IMR-90 (cell line): ENCODE measurements around the gene PLEKHH2. TPM values are rescaled to one million over a fixed set of nuclear protein-coding genes. Genes with fewer than 3 reads are reported as not detected.

Source experiments
- ATAC-seq: fragments of 200-7000 bp; cut with Tn5 transposase; 2 replicates; pipeline ENCODE4 v1.9.1; 2020; ENCODE audit warnings: low read depth, mild to moderate bottlenecking, moderate library complexity
- BruUV-seq: library from RNA; stranded (reverse); fragments of 400-500 nt; replicated peaks from 2 replicates; lab custom pipeline; 2021; lab: Mats Ljungman, UMichigan
- CTCF ChIA-PET: fragments of 300-600 bp; formaldehyde crosslinking; extraction: SDS; loops from one replicate; lab custom pipeline; 2021; ENCODE audit warnings: antibody characterized with exemption; lab: Yijun Ruan, JAX
- POLR2A ChIA-PET: fragments of 300-600 bp; sonication (Branson Sonifier 250); formaldehyde crosslinking; loops from one replicate; lab custom pipeline; 2022; ENCODE audit warnings: antibody characterized with exemption; ENCODE audit not compliant: unreplicated experiment; lab: Charles Lee
- DNase-seq: peaks from one replicate; pipeline ENCODE4 v3.0.0; 2013
- H2AFZ ChIP-seq: replicated peaks from 2 replicates; pipeline ENCODE3; 2013; ENCODE audit warnings: low read length, mild to moderate bottlenecking; ENCODE audit not compliant: poor library complexity
- H2AK5ac ChIP-seq: 2 replicates; pipeline ENCODE4 v1.6.1; 2013; ENCODE audit warnings: low read depth, low read length, inconsistent platforms
- H2AK9ac ChIP-seq: replicated peaks from 2 replicates; pipeline ENCODE3; 2013; ENCODE audit warnings: mild to moderate bottlenecking, low read depth, low read length, moderate library complexity; ENCODE audit not compliant: poor library complexity
- H2BK120ac ChIP-seq: 2 replicates; pipeline ENCODE4 v1.6.1; 2013; ENCODE audit warnings: low read depth, low read length, inconsistent platforms
- H2BK15ac ChIP-seq: 3 replicates; pipeline ENCODE4 v1.6.1; 2013; ENCODE audit warnings: low read depth, low read length, inconsistent platforms
- H2BK20ac ChIP-seq: 2 replicates; pipeline ENCODE4 v1.6.1; 2013; ENCODE audit warnings: low read depth, mild to moderate bottlenecking, inconsistent platforms, low read length, moderate library complexity
- H2BK5ac ChIP-seq: 2 replicates; pipeline ENCODE4 v1.6.1; 2013; ENCODE audit warnings: mild to moderate bottlenecking, low read depth, low read length, inconsistent platforms; ENCODE audit not compliant: poor library complexity, severe bottlenecking
- H3K14ac ChIP-seq: replicated peaks from 2 replicates; pipeline ENCODE4 v1.6.1; 2013; ENCODE audit warnings: low read depth, low read length, inconsistent platforms
- H3K18ac ChIP-seq: 2 replicates; pipeline ENCODE4 v1.6.1; 2013; ENCODE audit warnings: low read depth, low read length, control low read depth
- H3K23ac ChIP-seq: 2 replicates; pipeline ENCODE4 v1.6.1; 2013; ENCODE audit warnings: low read depth, low read length, inconsistent platforms
- H3K27ac ChIP-seq: 2 replicates; pipeline ENCODE4 v1.5.1; 2013; ENCODE audit warnings: mild to moderate bottlenecking, control low read depth, low read length; ENCODE audit not compliant: insufficient read depth
- H3K27me3 ChIP-seq: 2 replicates; pipeline ENCODE4 v1.6.1; 2013; ENCODE audit warnings: low read length; ENCODE audit not compliant: control insufficient read depth, insufficient read depth
- H3K36me3 ChIP-seq: 2 replicates; pipeline ENCODE4 v1.6.1; 2013; ENCODE audit warnings: low read length, mixed read lengths; ENCODE audit not compliant: control insufficient read depth, insufficient read depth
- H3K4ac ChIP-seq: 2 replicates; pipeline ENCODE4 v1.6.1; 2013; ENCODE audit warnings: low read depth, low read length, inconsistent platforms
- H3K4me1 ChIP-seq: 2 replicates; pipeline ENCODE4 v1.6.1; 2013; ENCODE audit warnings: low read length, mixed read lengths; ENCODE audit not compliant: control insufficient read depth, insufficient read depth
- H3K4me2 ChIP-seq: 2 replicates; pipeline ENCODE4 v1.6.1; 2013; ENCODE audit warnings: low read depth, mild to moderate bottlenecking, control low read depth, low read length, moderate library complexity
- H3K4me3 ChIP-seq: 2 replicates; pipeline ENCODE4 v1.5.1; 2013; ENCODE audit warnings: low read depth, mild to moderate bottlenecking, control low read depth, low read length, moderate library complexity; ENCODE audit not compliant: insufficient read depth
- H3K56ac ChIP-seq: 2 replicates; pipeline ENCODE4 v1.6.1; 2013; ENCODE audit warnings: low read length, inconsistent platforms; ENCODE audit not compliant: insufficient read depth; ENCODE audit errors: extremely low read depth
- H3K79me1 ChIP-seq, 2 experiments: 2 replicates each; pipeline ENCODE4 v1.6.1; 2013; ENCODE audit warnings: low read length in 2 of 2, inconsistent platforms in 1 of 2, low read depth in 1 of 2
- H3K9ac ChIP-seq: 2 replicates; pipeline ENCODE4 v1.6.1; 2013; ENCODE audit warnings: low read depth, low read length, control low read depth
- H3K9me1 ChIP-seq: 2 replicates; pipeline ENCODE4 v1.6.1; 2013; ENCODE audit warnings: low read length, inconsistent platforms; ENCODE audit not compliant: insufficient read depth
- H3K9me3 ChIP-seq: 2 replicates; pipeline ENCODE4 v1.6.1; 2013; ENCODE audit warnings: low read length; ENCODE audit not compliant: control insufficient read depth, insufficient read depth
- H4K20me1 ChIP-seq: 2 replicates; pipeline ENCODE4 v1.6.1; 2013; ENCODE audit warnings: low read length, inconsistent platforms; ENCODE audit not compliant: insufficient read depth
- H4K5ac ChIP-seq: 2 replicates; pipeline ENCODE4 v1.6.1; 2013; ENCODE audit warnings: mild to moderate bottlenecking, low read depth, low read length, control low read depth
- H4K8ac ChIP-seq, 2 experiments: 2 replicates each; pipeline ENCODE4 v1.6.1; 2013; ENCODE audit warnings: low read depth in 2 of 2, low read length in 2 of 2, control low read depth in 1 of 2, inconsistent platforms in 1 of 2
- H4K91ac ChIP-seq: 2 replicates; pipeline ENCODE4 v1.6.1; 2013; ENCODE audit warnings: low read depth, low read length, inconsistent platforms; ENCODE audit not compliant: insufficient read depth
- BHLHE40 ChIP-seq: fragments of 150-350 bp; IDR thresholded peaks from 2 replicates; pipeline ENCODE4 v1.6.1; 2016; ENCODE audit warnings: mild to moderate bottlenecking, low read depth, low read length
- CEBPB ChIP-seq: IDR thresholded peaks from 2 replicates; pipeline ENCODE4 v1.6.1; 2012; ENCODE audit warnings: low read depth, low read length, improper control_type of control experiment
- CHD1 ChIP-seq: IDR thresholded peaks from 2 replicates; pipeline ENCODE4 v1.6.1; 2012; ENCODE audit warnings: low read depth, low read length, improper control_type of control experiment
- FOS ChIP-seq: fragments of 150-350 bp; IDR thresholded peaks from 2 replicates; pipeline ENCODE4 v1.6.1; 2016; ENCODE audit warnings: low read depth, low read length
- MXI1 ChIP-seq: IDR thresholded peaks from 2 replicates; pipeline ENCODE4 v1.6.1; 2012; ENCODE audit warnings: low read depth, mild to moderate bottlenecking, low read length, moderate library complexity, borderline replicate concordance
- NFE2L2 ChIP-seq: fragments of 150-350 bp; IDR thresholded peaks from 2 replicates; pipeline ENCODE4 v1.6.1; 2016; ENCODE audit warnings: low read depth, mild to moderate bottlenecking, low read length
- POLR2A ChIP-seq: IDR thresholded peaks from 2 replicates; pipeline ENCODE4 v1.6.1; 2012; ENCODE audit warnings: mild to moderate bottlenecking, low read depth, low read length
- RAD21 ChIP-seq: IDR thresholded peaks from 2 replicates; pipeline ENCODE4 v1.6.1; 2012; ENCODE audit warnings: low read length, improper control_type of control experiment
- RFX5 ChIP-seq: IDR thresholded peaks from 2 replicates; pipeline ENCODE4 v1.8.0; 2012; ENCODE audit warnings: low read depth, mild to moderate bottlenecking, low read length, moderate library complexity
- SMC3 ChIP-seq: fragments of 150-350 bp; IDR thresholded peaks from 2 replicates; pipeline ENCODE4 v1.6.1; 2016; ENCODE audit warnings: low read depth, mild to moderate bottlenecking, antibody characterized with exemption, low read length, moderate library complexity
- USF2 ChIP-seq: fragments of 150-350 bp; IDR thresholded peaks from 2 replicates; pipeline ENCODE4 v1.6.1; 2017; ENCODE audit warnings: mild to moderate bottlenecking, antibody characterized with exemption, low read length, low read depth
- WGBS, 2 experiments: methylation state at CpG; one replicate each; pipeline versions ENCODE4 v1.1.5 to v1.1.7; 2013; ENCODE audit warnings: missing lambda C conversion rate in 2 of 2; ENCODE audit not compliant: insufficient read length in 1 of 2; ENCODE audit errors: extremely low coverage in 2 of 2; 5-methylcytosine and 5-hydroxymethylcytosine counted together
- dilution Hi-C: fragments of 300-500 bp; cut with HindIII; formaldehyde crosslinking; loops from one replicate; pipeline ENCODE4 v1.14.3; 2018; ENCODE audit warnings: low sequenced_read_pairs; ENCODE audit not compliant: unreplicated experiment
- in situ Hi-C: fragments of 300-500 bp; cut with MboI; formaldehyde crosslinking; loops from 3 replicates; pipeline ENCODE4 v1.14.3; 2019; ENCODE audit warnings: low sequenced_read_pairs, inconsistent platforms, mixed read lengths
- intact Hi-C: fragments of 100-400 bp; cut with micrococcal nuclease; formaldehyde crosslinking; loops from 2 replicates; pipeline ENCODE4 v1.10.0; 2022
- polyA plus RNA-seq, 3 experiments: library from polyadenylated mRNA; depleted of rRNA; stranded (reverse); fragments of >200 nt; gene quantifications; 2 replicates each; pipeline ENCODE4 v1.2.3, GENCODE V29; 2012; ENCODE audit warnings: low replicate concordance in 1 of 3
- total RNA-seq: library from RNA; depleted of rRNA; stranded (reverse); fragments of >200 nt; gene quantifications from 2 replicates; pipeline ENCODE4 v1.2.3, GENCODE V29; 2012
- TF ChIP-seq, protein P1 (sequence below): conservative IDR thresholded peaks from 2 replicates; pipeline ENCODE4 v1.5.1; 2012; ENCODE audit warnings: mild to moderate bottlenecking, low read depth, low read length, improper control_type of control experiment
- TF ChIP-seq, protein P2 (sequence below): fragments of 150-350 bp; IDR thresholded peaks from 2 replicates; pipeline ENCODE4 v1.6.1; 2016; ENCODE audit warnings: low read depth, mild to moderate bottlenecking, low read length, moderate library complexity, borderline replicate concordance

The PLEKHH2 gene
- total and polyA plus RNA-seq, 2 of the 4 experiments (the other 2 are of a cell fraction), result 2.0 to 3.3 TPM

DNA sequence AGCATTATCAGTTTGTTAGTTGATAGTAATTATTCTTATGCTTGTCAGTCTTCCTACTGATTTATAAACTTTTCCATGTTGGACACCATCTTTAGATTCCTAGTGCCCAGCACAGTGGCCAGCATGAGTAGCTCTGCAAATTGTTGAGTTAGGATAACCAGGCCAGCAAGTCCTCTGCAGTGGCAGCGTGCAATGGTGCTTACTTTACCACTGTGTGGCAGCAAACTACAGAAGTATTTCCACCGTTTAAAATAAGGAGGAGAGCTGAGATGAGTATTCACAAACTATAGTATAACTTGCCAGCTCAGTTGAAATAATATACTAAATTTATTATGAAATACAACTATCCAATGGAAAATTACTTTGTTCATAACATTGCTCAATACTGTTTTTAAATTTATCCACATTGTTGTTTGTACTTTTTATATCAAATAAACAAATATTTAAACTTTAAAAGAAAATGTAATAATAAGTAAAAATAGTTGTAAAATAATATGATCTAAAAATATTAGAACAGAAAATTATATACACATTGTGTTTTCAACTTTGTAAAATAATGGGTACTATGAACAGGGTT, 31.9 kb upstream of the PLEKHH2 start:
- no peaks in the 10 kb centered on the region for H3K27me3 ChIP-seq
- in situ Hi-C loops, result no loop called here
- H2BK20ac ChIP-seq, result no peak overlapping the region
- no peak overlapping the region for H4K5ac ChIP-seq
- ATAC-seq, result peak; percentile 94
- H4K8ac ChIP-seq, result no peak overlapping the region
- H3K36me3 ChIP-seq, result no peaks in the 10 kb centered on the region
- no peak overlapping the region for H3K27ac ChIP-seq
- H3K18ac ChIP-seq, result no peak overlapping the region
- H3K4me3 ChIP-seq, result no peak overlapping the region
- H3K9ac ChIP-seq, result no peak overlapping the region
- no TSS peak for BruUV-seq
- no peaks in the 10 kb centered on the region for H4K20me1 ChIP-seq
- H2AK9ac ChIP-seq, result no peak overlapping the region
- H3K79me1 ChIP-seq, result no peaks in the 10 kb centered on the region
- no peak overlapping the region for H2BK120ac ChIP-seq
- H2AFZ ChIP-seq, result no peak overlapping the region
- no peak overlapping the region for H2BK5ac ChIP-seq
- CTCF ChIA-PET, result interaction anchor here (0.6 to 1.6 kb wide), 5 partner anchors 9 to 378 kb away, joined by 3 to 9 read pairs (median 4); partner anchors contain the start of gene THADA
- POLR2A ChIA-PET, result interaction anchor here (1.7 kb wide), 1 partner anchor 9 kb away, joined by 8 read pairs; the partner anchor contains the start of gene THADA
- no peak overlapping the region for H3K4me2 ChIP-seq
- no peak overlapping the region for H3K4ac ChIP-seq
- H3K9me3 ChIP-seq, result no peaks in the 10 kb centered on the region
- H3K23ac ChIP-seq, result no peak overlapping the region
- H3K14ac ChIP-seq, result no peak overlapping the region
- no peaks in the 10 kb centered on the region for H3K4me1 ChIP-seq
- H2BK15ac ChIP-seq, result no peak overlapping the region
- H3K56ac ChIP-seq, result no peak overlapping the region
- TF ChIP-seq FOS, result no peak
- TF ChIP-seq CEBPB, result 0 out of 2 replicates have a peak, but pooled peaks have one; percentile 6
- peak; percentile 50 for TF ChIP-seq RAD21
- TF ChIP-seq POLR2A, result no peak
- peak; percentile 27; the same call in 1 of the 2 replicates for TF ChIP-seq SMC3
- no peak for TF ChIP-seq NFE2L2
- no peak for TF ChIP-seq RFX5
- no peak for TF ChIP-seq CHD1
- TF ChIP-seq, protein P1, sequence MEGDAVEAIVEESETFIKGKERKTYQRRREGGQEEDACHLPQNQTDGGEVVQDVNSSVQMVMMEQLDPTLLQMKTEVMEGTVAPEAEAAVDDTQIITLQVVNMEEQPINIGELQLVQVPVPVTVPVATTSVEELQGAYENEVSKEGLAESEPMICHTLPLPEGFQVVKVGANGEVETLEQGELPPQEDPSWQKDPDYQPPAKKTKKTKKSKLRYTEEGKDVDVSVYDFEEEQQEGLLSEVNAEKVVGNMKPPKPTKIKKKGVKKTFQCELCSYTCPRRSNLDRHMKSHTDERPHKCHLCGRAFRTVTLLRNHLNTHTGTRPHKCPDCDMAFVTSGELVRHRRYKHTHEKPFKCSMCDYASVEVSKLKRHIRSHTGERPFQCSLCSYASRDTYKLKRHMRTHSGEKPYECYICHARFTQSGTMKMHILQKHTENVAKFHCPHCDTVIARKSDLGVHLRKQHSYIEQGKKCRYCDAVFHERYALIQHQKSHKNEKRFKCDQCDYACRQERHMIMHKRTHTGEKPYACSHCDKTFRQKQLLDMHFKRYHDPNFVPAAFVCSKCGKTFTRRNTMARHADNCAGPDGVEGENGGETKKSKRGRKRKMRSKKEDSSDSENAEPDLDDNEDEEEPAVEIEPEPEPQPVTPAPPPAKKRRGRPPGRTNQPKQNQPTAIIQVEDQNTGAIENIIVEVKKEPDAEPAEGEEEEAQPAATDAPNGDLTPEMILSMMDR, result peak; percentile 61
- TF ChIP-seq MXI1, result no peak
- no peak for TF ChIP-seq BHLHE40
- TF ChIP-seq, protein P2, sequence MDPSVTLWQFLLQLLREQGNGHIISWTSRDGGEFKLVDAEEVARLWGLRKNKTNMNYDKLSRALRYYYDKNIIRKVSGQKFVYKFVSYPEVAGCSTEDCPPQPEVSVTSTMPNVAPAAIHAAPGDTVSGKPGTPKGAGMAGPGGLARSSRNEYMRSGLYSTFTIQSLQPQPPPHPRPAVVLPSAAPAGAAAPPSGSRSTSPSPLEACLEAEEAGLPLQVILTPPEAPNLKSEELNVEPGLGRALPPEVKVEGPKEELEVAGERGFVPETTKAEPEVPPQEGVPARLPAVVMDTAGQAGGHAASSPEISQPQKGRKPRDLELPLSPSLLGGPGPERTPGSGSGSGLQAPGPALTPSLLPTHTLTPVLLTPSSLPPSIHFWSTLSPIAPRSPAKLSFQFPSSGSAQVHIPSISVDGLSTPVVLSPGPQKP, result no peak
- TF ChIP-seq USF2, result no peak
- DNase-seq, result peak; percentile 72
- H4K91ac ChIP-seq, result no peak overlapping the region
- H2AK5ac ChIP-seq, result no peak overlapping the region
- no CpG with 5 or more reads among the region's 2 CpGs for WGBS, 2 experiments
- dilution Hi-C loops, result no loop called here
- no peaks in the 10 kb centered on the region for H3K9me1 ChIP-seq
- intact Hi-C loops, result no loop called here
